ENCODE measurements around the gene EXOC2. TPM values are rescaled to one million over a fixed set of nuclear protein-coding genes. Genes with fewer than 3 reads are reported as not detected.

The EXOC2 gene
- total RNA-seq, 2 donors from 2014 or later: 17.2 to 24.1 TPM

DNA sequence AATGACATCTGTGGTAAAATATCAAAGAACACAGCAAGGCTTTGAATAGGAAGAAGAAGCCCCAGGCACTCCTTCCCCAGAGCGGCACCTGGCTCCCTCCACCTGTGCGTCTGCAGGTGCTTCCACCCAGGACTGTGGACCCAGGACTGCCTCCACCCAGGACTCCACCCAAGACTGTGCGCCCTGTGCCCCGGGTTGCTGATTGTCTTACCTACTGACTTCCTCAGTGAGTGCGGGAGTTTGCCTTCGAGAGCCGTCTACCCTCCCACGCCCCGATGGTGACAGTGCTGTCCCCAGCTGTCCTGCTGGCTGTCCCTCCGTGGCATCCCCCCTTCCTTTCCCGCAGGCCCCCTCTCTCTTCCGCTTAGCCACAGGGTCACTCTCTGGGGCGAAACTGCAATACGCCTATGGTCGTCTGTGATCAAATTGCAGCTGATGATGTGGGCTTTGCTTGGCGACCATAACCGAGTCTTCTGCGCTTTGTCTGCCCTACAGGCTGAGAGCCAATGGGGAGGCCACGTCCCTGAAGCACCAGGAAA lies 249.2 kb downstream of the EXOC2 start:
- H3K9me3 ChIP-seq: no peaks in the 10 kb centered on the region
- ATAC-seq (ENCODE audit: insufficient number of reproducible peaks, low FRiP score, low read depth) (no peak), DNase-seq (ENCODE audit: low spot score) (no peak)
- TF ChIP-seq, protein P1, sequence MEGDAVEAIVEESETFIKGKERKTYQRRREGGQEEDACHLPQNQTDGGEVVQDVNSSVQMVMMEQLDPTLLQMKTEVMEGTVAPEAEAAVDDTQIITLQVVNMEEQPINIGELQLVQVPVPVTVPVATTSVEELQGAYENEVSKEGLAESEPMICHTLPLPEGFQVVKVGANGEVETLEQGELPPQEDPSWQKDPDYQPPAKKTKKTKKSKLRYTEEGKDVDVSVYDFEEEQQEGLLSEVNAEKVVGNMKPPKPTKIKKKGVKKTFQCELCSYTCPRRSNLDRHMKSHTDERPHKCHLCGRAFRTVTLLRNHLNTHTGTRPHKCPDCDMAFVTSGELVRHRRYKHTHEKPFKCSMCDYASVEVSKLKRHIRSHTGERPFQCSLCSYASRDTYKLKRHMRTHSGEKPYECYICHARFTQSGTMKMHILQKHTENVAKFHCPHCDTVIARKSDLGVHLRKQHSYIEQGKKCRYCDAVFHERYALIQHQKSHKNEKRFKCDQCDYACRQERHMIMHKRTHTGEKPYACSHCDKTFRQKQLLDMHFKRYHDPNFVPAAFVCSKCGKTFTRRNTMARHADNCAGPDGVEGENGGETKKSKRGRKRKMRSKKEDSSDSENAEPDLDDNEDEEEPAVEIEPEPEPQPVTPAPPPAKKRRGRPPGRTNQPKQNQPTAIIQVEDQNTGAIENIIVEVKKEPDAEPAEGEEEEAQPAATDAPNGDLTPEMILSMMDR (IDR thresholded peaks at IDR 0.05): no peak
- no peaks in the 10 kb centered on the region for H3K36me3 ChIP-seq
- H3K27me3 ChIP-seq (replicated peaks; ENCODE audit: insufficient read depth): no peaks in the 10 kb centered on the region
- no peak overlapping the region for H3K27ac ChIP-seq
- no peak overlapping the region for H3K4me3 ChIP-seq
- no peaks in the 10 kb centered on the region for H3K4me1 ChIP-seq (ENCODE audit: control insufficient read depth in 1 of 2, low read depth in 2 of 2)

DNA sequence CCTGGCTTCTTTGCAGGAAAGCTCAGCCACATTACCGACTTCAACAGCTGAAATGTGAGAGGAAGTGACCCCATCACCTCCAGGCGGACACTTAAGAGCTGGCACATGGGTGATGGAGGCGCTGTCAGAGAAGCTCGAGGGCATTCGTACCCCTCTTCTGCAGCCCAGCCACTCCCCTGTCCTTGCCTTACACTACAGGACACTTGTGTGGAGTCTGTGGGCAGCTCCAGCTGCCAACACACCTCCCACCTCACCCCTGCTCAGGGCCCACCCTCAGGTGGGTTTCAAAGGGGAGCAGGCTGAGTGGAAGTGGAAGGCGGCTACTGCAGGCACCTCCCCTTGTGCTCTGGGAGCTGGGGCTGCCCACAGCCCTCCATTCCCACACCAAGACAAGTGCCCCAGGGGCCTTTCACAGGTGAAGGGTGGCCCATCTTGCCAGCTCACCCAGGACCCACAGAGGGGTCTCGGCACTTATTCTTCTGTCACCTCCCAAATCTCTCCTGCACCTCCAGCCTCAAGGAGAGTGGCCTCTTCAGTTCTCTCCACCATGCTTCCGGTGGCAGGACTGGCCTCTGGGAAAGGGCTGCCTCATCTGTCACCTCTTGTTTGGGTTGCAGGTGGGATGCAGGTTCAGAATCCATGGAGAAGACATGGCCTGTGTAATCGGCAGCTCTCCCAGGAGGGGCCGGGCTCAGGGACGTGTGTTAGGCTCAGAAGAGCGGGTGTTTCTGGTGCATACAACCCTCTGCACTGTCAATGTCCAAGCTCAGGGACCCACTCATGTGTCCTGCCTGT lies 251.6 kb downstream of the EXOC2 start:
- Histone ChIP-seq H3K27me3 (replicated peaks; ENCODE audit: insufficient read depth) (no peaks in the 10 kb centered on the region), H3K27ac (no peak overlapping the region), H3K4me3 (no peak overlapping the region), H3K9me3 (no peaks in the 10 kb centered on the region), H3K4me1 (ENCODE audit: control insufficient read depth in 1 of 2, low read depth in 2 of 2) (no peaks in the 10 kb centered on the region), H3K36me3 (no peaks in the 10 kb centered on the region)
- TF ChIP-seq, protein P1 (IDR thresholded peaks at IDR 0.05): no peak
- DNase-seq (ENCODE audit: low spot score) (no peak), ATAC-seq (ENCODE audit: insufficient number of reproducible peaks, low FRiP score, low read depth) (no peak)

DNA sequence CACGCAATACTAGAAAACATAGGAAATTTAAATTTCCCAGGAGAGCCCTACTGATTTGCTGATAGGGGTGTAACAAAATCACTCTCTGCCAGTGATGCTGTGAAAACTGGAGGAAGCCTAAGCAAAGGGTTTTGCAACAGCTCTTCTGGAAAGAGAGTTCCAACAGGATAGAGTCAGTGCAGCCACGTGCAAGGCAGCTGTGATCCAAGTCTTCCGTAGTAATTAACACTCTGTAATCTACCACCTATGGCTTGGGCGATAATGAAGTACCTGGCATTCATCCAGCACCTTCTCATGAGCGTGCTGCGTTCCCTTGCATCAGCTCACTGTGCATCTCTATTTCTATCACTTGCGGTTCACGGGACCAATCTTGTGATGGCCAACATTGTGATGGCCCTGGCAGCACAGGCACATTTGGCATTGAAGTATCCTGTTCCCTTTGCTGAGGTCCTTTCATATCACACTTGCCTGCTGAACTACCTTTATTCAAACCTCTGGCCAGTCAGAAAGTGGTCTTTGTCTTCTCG lies 253.2 kb downstream of the EXOC2 start:
- ATAC-seq (ENCODE audit: insufficient number of reproducible peaks, low FRiP score, low read depth): no peak

DNA sequence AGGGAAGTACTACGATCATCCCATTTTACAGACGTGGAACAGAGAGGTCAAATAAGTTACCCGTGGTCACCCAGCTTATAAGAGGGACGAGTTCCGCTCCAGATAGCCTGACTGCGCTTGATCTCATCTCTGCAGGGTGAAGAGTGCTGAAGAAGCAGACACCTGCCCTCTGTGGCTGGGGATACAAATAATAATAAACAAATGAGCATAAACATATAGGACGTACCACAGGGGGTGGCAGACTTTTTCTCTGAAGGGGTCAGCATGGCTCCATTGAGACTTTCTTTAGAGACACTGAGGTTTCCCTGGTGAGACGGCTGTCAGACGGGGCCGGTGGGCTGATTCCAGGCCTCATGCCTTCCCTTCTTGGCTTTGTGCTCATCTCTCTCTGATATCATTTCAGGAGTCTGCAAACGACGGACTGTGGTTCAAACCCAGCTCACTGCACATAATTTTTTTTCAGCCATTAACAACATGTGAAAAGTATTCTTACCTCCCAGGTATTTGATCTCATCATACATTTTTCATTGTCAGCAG lies 254.2 kb downstream of the EXOC2 start:
- Histone ChIP-seq H3K27ac (no peak overlapping the region), H3K4me3 (no peak overlapping the region), H3K4me1 (ENCODE audit: control insufficient read depth in 1 of 2, low read depth in 2 of 2) (no peaks in the 10 kb centered on the region), H3K27me3 (replicated peaks; ENCODE audit: insufficient read depth) (no peaks in the 10 kb centered on the region), H3K36me3 (no peaks in the 10 kb centered on the region), H3K9me3 (no peaks in the 10 kb centered on the region)
- ATAC-seq (ENCODE audit: insufficient number of reproducible peaks, low FRiP score, low read depth) (no peak), DNase-seq (ENCODE audit: low spot score) (no peak)
- TF ChIP-seq, protein P1 (IDR thresholded peaks at IDR 0.05): no peak

More for the DNA sequence above, 253.2 kb downstream of the EXOC2 start:
- no peak overlapping the region for H3K27ac ChIP-seq
- no peak for DNase-seq (ENCODE audit: low spot score)
- H3K9me3 ChIP-seq: no peaks in the 10 kb centered on the region
- no peaks in the 10 kb centered on the region for H3K4me1 ChIP-seq (ENCODE audit: control insufficient read depth in 1 of 2, low read depth in 2 of 2)
- no peaks in the 10 kb centered on the region for H3K36me3 ChIP-seq
- H3K4me3 ChIP-seq: no peak overlapping the region
- TF ChIP-seq, protein P1 (IDR thresholded peaks at IDR 0.05): no peak
- H3K27me3 ChIP-seq (replicated peaks; ENCODE audit: insufficient read depth): no peaks in the 10 kb centered on the region

DNA sequence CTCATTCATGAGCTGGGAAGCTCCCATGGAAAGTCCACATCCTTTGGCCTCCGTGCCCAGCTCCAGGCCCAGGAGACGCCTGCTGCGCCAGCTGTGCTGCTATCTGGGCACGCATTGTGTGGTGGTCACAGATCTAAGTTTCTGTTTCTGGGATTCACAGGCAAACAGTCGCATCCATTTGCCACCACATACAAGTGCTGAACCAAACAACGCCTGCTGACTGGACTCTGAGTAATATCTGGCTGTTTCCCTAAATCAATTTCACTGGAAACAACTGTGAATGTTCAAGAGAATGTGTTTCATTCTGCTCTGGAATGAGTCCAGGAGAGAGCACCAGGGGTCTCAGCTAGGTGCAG lies 255.9 kb downstream of the EXOC2 start:
- Histone ChIP-seq H3K36me3 (no peaks in the 10 kb centered on the region), H3K27me3 (replicated peaks; ENCODE audit: insufficient read depth) (no peaks in the 10 kb centered on the region), H3K4me3 (no peak overlapping the region), H3K27ac (no peak overlapping the region), H3K9me3 (no peaks in the 10 kb centered on the region), H3K4me1 (ENCODE audit: control insufficient read depth in 1 of 2, low read depth in 2 of 2) (no peaks in the 10 kb centered on the region)
- DNase-seq (ENCODE audit: low spot score) (no peak), ATAC-seq (ENCODE audit: insufficient number of reproducible peaks, low FRiP score, low read depth) (no peak)
- TF ChIP-seq, protein P1 (IDR thresholded peaks at IDR 0.05): no peak
